Fibroblast of upper back skin (primary cell): Measurements from ENCODE around the gene BSCL2.
"Not testable (repeated sequence)": the region's sequence is repeated elsewhere in the genome, so short reads cannot be mapped to it uniquely, and the experiment has no call there.

ENCODE experiments used
- DNase-seq: peaks from one replicate; pipeline ENCODE4 v3.0.0-alpha.2; 2013

Gene BSCL2

DNA sequence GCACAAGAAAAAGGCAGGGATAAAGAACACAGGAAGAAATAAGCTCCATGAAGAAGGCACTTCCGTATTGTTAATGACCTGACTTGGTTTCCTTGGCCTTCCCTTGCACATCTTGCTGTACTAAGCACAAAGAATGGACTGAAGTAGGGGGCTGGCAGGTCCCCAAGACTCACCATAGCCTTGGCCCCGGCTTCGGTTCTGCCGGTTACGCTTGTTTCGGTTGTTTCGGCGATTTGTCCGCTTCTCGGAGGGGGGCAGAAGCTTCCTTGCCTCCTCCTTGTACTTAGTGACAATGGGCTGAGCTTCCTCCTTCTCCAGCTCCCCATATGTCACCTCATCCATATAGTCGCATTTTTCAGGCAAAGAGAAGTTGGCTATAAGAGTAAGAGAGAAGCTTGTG is 9.6 kb upstream of the BSCL2 start:
- no peak for DNase-seq

DNA sequence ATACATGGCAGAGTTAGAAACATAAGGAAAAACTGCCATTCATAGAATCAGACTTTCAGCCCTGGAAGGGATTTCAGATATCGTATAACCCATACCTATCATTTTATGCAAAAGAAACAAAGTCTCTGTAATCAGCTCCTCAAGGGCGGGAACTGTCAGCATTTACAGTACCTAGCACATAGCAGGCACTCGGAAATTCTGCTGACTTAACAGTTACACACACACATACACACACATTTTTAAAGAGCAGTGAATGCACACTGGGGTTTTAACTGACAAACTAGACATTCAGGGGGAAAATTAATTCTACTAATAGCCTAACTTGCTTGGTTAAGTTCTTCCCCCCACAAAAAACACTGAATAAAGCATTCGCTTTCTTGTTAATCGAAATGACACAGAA is 9.0 kb upstream of the BSCL2 start:
- DNase-seq, result no peak

DNA sequence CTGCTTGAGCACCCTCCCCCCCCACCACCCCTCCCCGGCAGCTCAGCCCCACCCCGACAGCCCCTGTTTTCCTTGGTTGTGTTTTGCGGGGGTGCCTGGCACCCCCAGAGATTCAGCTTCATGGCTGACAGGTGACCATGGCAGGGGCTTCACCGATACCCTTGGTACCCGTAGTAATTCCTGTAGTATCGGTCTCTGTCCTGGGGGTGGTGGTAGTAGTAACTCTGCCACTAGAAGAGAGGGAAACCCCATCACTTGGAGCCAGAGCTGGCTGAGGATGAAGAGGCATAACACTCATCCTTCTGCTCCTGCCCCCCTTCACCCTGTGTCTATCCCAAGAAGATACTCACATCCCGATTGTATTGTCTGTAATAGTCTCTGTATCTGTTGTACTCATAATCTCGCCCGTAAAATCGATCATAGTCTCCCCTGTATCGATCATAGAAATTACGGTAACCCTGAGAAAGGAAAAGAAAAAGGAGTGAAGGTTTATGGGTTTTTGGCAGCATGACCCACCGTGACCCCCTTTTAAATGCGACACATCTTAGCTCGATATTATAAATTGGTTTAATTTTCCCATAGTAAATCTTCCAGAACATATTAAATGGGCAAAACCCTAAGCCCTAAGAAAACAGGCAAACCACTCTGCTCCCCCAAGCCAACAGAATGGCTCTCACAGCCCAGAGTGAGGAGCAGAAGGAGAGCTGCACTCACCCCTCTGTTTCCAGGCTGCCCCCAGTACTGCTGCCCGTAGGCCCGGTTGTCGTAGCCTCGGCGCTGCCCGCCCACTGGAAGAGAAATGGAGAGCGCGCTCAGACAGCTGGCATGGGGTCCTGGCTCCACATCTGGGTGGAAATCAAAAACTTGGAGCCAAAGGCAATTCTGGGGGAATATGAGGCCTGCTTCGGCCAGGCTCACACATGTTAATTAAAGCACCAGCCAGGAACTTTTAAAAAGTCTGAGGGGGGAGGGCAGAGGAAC is 8.2 kb upstream of the BSCL2 start:
- DNase-seq, result no peak

DNA sequence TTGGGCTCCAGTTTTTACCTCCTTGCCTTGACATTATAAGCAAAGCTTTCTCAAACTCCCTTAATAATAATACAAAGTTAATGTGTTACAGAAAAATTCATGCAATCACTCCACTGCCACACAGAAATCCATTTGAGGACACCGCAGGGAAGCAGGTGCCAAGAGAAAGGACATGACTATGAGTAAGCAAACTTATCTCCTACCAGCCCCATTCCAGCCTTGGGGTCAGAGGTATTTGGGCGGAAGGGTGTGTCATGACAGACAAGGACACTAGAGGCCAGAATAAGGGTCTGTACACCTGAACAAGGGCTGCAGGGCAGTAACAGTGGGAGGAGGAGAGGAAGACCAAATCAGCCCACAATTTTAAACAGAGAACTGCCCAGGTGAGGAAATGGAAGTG is 6.1 kb upstream of the BSCL2 start:
- DNase-seq, result no peak

DNA sequence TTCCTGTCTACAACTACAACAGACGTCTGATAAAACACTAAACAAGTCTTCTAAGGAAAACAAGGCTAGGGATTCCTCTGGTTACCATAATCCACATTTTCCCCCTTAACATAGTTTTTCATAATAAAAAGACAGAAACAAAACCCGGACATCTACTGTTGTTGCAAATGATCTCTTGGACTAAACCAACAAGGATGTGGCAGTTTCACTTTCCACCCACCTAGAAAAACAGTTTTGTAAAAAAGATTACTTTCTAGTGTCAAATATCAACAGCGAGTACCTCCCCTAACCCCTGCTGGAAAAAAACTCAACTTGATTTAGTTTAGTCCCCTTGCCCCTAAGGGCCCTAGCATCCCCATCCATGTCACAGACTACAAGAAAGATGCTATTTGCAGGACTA is 5.6 kb upstream of the BSCL2 start:
- DNase-seq, result no peak

DNA sequence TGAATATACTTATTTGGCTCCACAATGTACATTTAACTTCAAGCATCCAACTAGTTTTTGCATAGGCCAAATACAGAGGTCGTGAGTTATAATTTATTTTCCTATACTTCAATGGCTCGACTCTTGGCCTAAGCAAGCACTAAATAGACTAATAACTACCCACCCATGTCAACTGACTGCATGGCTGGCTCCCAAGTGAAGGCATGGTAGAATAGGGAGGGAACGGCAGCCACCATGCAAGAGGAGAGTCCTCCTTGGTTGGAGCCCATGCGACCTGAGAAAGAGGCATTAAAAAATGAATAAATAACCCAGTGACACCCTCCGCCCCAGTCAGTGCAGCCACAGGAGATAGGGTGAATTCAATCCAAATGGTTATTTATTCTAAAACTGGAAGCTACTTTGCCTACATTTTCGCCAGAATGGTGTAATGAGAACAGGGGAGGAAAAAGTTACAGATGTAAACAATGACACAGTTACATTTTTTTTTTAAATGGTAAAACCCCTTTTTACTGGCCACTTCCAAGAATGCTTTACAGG is 5.1 kb upstream of the BSCL2 start:
- DNase-seq, result no peak

DNA sequence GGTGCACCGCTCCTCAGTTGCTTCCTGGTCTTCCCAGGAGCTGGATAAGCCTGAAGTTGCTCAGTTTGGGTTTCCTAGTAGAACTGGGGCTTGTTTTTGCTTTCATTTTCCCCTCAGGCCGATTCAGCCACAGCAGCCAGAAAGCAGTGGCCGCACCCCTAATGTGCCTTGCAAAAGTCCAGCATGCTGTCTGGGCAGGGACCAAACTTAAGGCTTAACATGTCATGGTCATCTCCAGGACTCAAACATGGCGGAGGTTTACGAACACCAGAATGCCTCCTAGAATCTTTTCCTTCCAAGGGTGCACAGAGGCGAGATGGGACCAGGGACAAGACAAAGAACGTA is 2.7 kb upstream of the BSCL2 start:
- peak; percentile 11 for DNase-seq

DNA sequence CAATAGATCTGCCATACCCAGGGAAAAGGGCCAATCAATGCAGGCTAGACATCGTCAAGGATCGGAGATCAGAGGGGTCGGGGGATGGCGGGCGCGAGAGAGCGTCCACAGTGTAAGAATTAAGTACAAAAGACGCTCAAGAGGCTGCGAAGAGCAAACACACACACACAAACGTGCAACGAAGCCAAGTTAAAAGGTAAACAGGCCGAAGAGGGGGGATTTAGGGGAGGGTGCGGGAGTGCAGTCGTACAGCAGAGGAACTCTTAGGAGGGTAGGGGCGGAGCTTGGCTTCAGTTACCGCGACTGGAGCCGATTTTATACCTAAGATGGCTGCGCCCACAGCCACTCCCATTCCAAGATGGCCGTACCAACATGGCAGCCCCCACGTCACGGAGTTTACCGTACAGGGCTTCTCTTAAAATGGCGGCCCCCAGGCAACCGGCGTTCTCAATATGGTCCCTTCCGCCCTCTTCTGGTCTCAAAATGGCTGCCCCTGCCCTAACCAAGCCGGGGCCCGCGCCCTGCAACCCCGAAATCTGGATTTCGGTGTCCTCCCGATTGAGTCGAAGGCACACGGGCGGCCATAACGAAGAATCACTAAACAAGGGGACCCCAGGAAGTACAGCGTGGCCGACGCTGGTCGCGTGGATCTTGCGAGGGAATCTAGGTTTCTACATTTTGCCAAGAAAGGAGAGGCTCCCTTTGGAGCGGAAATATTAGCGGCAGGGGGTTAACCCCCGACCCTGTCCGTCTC is 2.2 kb upstream of the BSCL2 start:
- peak; percentile 98 for DNase-seq

DNA sequence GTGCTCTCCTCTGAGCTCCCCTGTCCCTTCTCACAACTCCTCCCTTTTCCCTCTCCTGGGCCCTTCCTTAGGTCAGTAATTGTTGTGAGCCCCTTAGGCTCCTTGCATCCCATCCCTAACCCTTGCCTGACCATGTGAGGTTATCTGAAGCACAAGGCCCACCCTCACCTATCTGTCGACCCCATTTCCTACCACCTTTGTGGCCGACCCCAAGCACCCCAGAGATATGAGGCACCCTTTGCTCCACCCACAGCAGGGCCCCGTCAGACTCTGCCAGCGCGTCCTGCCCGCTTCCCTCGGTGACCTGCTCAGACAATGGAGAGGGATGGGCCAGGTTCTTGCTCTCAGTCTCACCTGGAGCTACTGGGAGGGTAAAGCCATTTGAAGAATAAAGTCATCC is 1.6 kb upstream of the BSCL2 start:
- no peak for DNase-seq

DNA sequence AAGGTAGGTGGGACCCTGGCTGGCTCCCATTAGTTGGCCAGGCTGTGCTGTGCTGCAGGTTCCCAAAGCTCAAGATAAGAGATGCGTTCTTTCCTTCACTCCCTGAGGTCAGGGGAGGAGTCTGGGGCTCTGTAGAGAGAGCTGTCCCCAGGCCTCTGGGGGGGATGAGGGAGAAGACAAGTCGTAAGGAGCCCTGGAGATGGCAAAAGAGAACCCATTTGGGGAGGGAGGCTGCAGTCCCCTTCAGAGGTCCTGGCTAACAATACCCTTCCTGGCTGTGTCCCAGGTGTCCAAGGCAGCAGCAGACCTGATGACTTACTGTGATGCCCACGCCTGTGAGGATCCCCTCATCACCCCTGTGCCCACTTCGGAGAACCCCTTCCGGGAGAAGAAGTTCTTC is 1.2 kb upstream of the BSCL2 start:
- no peak for DNase-seq

DNA sequence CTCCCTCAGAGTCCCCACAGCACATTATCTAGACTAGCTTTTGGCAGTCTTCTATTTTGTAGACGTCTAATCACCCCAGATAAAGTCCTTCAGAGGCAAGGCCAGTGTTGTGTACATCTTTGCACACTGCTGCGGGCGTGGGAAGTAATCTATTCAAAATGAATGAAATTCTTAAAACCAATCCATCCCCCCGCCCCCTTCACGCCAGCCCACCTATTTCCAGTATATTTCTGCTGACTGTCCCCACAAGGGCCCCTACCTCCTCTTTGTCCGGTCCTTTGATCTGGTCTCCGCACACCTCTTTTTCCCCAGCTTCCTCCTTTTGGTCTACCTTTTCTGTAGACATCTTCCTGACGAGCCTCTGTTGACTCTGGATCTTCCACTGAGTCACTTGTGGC is 375 bp downstream of the BSCL2 start:
- DNase-seq, result no peak

DNA sequence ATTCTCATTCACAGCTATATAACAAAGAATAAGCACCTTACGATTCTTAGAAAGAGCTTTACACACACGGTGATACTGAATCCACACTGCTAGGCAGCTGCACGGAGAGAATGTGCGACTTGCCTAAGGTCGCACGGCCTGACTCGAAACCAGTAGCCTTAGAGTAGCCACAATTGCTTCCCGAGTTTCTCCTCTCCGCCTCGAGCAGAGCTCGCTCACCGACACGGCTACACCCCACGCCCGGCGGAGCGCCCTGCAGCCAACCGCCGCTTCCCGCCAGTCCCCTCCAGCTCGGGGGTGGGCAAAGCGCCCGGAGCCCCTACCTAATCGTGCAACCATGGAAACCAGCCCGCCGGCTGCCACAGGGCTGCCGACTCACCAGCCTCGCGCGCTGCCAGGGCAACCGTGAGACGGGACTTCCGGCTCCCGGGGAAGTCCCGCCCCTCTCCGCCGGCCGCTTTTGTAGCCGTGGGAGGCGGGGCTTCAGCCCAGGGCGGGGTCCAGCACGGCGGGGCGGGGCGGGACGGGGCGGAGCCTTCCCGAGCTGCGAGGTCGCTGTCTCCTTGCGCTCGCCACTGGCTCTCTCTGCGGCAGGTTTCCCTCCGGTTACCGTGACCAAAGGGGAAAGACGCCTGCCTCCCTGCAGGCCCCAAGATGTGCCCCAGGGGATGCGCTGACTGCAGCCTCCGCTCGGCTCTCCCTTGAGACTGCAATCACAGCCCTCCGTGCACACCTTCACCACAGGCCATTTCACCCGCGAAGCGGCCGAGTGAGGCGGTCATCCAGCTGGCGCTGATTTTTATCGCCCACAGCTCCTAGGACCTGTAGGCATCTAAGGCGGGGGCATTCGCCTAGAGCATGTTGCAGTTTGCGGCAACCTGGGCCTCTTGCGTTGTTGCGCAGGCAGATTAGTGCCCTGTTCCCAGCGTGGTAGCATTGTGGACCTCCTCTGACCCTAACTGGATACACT is 1.1 kb downstream of the BSCL2 start:
- peak; percentile 94 for DNase-seq

DNA sequence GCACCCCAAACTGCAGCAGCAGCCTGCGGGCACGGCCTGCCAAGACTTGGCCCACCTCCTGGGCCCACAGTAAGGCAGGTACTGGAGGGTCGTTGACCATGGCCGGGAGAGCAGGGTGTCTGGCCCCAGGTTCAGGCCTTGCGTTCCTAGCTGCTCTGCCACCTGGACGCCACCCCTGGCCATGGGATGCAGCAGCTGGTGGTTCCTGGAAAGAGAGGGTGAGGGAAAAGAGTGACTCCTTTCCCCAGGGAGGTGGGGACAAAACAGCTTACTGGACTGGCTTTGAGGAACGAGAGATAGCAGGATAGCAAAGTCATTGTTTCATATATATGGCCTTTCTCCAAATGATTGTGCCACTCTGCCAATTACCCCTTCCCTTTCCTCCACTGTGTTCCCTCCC is 1.8 kb downstream of the BSCL2 start:
- no peak for DNase-seq

DNA sequence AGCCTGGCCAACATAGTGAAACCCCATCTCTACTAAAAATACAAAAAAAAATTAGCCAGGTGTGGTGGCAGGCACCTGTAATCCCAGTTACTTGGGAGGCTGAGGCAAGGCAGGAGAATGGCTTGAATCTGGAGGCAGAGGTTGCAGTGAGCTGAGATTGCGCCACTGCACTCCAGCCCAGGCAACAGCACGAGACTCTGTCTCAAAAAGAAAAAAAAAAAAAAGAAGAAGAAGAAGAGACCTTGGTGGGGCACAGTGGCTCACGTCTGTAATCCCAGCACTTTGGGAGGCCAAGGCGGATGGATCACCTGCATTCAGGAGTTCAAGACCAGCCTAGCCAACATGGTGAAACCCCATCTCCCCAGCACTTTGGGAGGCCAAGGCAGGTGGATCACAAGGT is 3.3 kb downstream of the BSCL2 start:
- not testable (repeated sequence) for DNase-seq

DNA sequence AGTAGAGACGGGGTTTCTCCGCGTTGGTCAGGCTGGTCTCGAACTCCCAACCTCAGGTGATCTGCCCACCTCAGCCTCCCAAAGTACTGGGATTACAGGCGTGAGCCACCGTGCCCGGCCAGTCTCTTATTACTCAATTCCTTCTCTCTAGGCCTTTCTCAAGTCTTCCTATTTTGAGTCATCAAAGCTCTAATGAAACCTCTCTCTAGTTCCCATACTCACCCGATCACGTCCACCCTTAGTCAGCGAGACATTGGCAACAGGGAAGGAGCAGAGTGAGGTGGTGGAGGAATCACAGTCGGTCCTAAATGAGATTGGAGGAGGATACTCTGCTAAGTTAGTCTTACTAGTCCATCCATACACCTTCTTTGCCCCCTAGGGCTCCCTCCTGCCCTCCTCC is 5.0 kb downstream of the BSCL2 start:
- DNase-seq, result no peak

DNA sequence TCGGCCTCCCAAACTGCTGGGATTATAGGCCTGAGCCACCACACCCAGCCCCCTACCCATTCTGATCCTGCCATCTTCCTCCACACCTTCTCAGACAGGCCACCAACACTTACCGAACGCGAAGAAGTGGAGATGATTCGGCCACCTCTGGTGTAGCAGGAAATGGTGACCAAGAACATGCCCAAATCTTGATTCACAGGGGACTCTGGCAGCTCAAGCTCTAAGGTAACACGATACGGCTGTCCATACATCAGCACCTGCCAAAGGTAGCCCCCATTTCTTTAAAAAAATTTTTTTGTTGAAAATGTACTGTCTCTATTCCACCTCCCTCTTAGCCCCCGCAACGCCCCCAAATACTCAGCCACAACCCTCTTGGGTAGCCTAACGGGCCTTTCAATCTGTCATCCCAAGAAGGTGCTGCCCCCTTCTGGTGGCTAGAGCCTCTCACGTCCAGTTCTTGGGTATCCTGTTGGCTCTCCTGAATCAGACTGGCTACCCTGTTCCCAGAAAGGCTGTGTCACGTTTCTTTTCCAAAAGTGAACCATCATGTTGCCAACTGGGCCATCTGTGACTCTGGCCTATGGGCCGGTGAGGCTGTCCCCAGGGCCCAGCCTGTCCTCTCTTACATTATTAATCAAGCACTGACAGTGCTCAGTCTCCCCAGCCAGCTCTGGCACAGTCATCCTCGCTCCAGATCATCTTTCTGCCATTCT is 12.6 kb downstream of the BSCL2 start:
- peak; percentile 77 for DNase-seq

DNA sequence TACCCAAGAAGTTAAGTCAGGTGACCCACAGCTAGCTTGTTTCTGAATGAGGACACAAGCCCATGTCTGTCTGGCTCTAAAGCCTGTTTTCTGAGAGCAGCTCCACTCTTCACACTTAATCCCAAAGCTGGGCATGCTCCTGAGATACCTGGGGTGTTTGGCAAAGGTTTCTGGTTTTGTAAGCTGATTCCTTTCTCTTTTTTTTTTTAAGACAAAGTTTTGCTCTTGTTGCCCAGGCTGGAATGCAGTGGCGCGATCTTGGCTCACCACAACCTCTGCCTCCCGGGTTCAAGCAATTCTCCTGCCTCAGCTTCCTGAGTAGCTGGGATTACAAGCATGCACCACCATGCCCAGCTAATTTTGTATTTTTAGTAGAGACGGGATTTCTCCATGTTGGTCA is 13.6 kb downstream of the BSCL2 start:
- not testable (repeated sequence) for DNase-seq

DNA sequence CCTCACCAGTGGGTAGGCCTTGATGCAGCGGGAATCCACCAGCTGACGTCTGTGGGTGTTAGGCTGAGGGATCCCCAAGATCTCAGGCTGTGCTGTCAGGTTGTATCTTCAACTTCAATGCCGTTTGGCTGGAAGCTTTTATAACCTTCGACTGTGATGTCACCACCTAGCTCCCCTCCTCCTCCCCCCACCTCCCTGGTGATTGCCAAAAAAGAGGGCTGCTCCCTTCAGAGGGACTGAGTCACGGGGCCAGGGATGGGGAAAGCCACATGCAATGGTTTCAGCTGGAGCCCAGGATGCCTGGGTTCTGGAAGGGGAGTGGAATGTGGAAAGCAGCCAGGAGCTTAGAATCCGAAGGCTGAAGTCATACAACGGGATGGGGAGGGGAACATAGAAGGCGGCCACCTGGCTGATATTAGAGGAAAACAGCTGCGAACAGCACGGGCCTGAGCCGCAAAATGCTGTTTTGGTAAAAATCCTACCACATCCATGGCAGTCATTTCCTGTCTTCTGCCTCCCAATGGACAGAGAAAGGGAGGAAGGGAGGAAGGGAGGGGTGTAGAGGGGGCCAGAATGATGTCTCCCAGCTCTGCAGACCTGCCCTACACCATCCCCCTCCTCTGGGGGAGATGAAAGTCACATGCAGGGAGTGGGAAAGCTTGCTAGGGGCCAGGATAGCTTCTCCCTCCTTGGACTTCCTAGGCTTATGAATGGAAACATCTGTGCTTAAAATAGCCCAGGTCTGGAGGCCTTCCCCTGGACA is 17.6 kb downstream of the BSCL2 start, which contains the start of gene LRRN4CL:
Gene LRRN4CL (minus strand): TSS at position 110 of the 763 bp plus-strand sequence. CDS start 1,022 bp downstream, outside the sequence.
- peak; percentile 98 for DNase-seq

DNA sequence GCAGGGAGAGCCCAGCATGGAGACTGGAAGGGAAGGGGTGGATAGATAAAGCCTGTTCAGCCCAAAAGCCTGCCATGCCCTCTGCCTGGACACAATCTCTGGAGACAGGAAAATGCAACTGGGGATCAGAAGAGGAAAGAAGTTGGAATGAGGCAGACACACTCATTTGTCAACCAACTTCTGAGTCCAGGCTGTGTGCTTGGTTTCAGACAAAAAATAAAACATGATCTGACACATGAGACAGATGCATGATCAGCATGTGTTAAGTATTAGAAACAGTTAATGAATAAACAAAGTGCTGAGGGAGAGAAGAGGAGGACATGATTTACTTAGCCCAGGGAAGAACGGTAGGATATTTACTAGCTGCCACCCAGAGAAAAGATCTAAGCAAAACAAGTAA is 18.7 kb downstream of the BSCL2 start:
- no peak for DNase-seq

DNA sequence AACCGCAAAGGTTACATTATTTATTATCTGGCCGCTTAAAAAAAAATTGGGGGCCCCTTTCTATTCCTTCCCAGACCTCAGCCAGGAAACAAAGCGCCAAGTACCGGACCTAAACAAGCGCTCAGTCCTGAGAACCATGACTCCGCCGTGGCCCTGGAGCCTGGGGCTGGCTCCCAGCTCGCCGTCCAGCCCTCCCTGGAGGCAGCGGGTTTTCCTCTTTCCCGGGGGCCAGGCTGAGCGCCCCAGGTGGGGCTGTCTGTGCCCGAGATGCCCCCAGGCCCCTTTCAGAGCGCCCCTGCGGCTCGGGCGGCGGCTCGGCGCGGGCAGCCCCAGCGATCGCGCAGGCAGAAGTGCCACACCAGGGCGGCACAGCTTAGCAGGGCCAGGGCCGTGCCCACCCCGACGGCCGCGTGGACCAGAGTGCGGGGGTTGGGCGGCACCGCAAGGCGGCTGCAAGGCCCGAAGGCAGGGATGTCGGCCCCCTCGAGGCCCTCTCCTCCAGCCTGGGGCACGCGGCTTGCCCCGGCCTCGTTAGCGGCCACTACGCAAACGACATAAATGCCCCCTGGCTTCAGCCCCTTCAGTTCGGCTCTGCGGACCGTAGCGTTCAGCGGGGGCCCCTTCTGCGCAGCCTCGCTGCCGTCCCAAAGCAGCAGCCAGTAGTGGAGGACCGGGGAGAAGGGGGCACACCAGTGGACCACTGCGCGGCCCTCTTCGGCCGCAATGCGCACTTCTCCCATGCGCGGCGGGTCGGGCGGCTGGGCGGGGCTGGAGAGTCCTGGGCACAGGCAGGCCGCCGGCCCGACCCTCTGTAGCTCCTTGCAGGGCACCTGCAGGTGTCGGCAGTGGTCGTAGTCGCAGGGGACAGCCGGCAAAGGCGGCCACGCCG is 19.5 kb downstream of the BSCL2 start:
- no peak for DNase-seq
